Right forelimb (tissue), 1 donor: ENCODE measurements around the gene OR9K2.
"Not testable (repeated sequence)": the region's sequence is repeated elsewhere in the genome, so short reads cannot be mapped to it uniquely, and the experiment has no call there.

Source experiments
- DNase-seq: peaks from one replicate; pipeline ENCODE4 v3.0.0-alpha.2; 2018

OR9K2 gene

GRCh38 chr12:55126106-55126505 is at the start of gene OR9K2:
TSS of gene OR9K2 (plus strand) at chr12:55126406. CDS start at chr12:55129835, 3,429 bp downstream.
- no peak for DNase-seq

DNA sequence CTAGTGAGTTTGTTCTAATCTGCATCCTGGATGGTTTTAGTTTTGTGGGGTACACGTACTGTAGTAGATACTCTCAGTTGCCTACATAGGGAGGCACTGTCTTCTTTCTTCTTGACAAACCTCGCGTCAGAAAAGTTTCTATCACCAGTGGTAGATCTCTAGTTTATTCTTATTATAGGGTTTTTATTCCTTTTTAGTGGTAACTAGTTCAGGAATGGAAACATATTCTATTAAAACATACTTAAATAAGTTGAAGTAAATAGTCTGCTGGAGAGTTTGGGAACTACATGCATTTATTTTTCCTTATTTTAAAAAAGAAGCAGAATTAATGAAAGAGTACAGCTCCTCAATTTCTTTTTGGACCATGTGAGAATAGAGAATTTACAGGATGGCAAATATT is 33.6 kb upstream of the OR9K2 start:
- DNase-seq = no peak

DNA sequence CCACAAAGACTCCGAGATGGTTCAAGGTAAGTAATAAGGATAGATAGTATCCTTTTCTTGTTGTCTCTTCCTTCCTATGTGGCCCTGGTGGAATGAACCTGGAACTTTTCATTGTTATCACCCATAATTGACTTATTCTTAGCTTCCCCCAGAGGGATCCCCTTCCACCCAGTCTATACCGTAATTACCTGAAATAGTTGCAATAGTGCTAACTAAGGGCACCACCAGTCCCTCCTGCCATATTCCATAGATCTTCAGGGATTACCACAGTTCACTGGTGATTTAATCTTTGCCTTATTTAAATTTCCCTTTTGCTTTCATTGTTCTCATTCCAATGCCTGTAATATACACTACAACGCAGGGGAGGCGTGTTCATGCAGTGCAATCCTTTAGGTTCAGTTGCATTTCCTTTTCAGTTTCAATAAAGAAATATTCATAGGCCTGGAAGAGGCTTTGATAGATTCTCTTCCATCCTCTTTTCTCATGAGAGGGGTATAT is 13.8 kb upstream of the OR9K2 start:
- no peak for DNase-seq

DNA sequence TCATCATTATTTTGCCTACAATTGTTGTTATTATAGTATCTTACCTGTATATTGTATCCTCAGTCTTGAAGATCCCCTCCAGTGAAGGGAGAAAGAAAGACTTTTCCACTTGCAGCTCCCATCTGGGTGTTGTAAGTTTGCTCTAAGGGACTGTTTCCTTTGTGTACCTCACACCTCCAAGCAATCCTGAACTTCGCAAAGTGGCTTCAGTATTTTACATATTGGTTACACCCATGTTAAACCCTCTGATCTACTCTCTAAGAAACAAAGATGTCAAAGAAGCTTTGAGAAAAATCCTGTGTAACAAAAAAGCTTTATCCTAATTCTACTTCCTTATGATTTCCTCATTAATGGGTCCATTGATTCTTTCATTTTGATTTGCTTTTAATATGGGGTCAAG is 10.1 kb upstream of the OR9K2 start:
- no peak for DNase-seq

DNA sequence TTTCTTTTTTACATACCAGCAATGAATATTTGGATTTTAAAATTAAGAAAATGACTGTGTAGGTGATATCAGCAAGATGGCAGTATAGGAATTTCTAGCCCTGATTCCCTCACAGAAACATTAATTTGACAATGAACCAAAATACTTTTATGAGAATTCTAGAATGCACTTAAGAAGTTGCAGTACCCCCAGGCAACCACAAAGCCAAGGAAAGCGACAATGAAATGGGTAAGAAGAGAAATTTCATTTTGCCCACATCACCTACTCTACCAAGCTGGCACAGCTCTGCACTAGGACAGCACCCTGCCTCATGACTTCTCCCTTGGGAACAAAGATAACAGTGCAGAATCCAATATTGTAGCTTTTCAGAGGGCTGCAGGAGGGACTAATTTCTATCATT is 6.6 kb downstream of the OR9K2 start:
- no peak for DNase-seq

GRCh38 chr12:55142669-55143565 is 16.7 kb downstream of the OR9K2 start:
- peak; percentile 55 for DNase-seq

DNA sequence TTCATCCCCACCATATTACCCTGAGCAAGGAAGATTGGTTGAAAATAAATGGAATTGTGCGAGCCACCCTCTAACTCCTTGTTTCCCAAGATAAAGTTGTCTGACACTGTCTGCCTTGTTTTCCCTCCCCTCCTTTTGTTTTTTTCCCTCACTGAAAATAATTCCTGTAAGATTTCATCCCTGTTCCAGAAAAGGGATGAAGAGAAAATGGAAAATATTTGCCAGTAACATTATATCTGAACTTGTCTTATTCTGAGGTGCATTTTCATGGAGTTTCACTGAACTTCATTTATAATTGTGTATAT is 17.3 kb downstream of the OR9K2 start:
- no peak for DNase-seq

GRCh38 chr12:55167010-55167640 is 40.9 kb downstream of the OR9K2 start:
- DNase-seq = not testable (repeated sequence)

DNA sequence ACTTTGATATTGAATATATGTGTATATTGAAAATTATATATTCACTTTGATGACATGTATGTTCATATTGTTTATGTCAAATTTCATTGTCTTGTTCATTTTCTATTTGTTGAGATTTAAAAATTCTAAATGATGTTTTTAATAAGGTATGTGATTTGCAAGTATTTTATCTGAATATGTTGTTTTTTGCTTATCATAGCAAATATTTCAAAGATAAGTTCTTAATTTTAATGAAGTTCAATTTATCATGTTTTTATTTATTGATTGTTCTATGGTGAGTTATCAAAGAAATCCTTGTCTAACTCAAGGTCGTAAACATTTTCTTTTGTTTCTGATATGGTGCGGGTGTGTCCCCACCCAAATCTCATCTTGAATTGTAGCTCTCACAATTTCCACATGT is 45.2 kb downstream of the OR9K2 start:
- DNase-seq = no peak

DNA sequence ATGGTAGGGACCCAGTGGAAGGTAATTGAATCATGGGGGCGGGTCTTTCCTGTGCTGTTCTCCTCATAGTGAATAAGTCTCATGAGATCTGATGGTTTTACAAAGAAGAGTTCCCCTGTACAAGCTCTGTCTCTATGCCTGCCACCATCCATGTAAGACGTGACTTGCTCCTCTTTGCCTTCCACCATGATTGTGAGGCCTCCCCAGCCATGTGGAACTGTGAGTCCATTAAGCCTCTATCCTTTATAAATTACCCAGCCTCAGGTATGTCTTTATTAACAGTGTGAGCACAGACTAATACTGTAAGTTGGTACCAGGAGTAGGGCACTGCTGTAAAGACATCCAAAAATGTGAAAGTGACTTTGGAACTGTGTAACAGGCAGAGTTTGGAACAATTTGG is 45.6 kb downstream of the OR9K2 start:
- DNase-seq = not testable (repeated sequence)

DNA sequence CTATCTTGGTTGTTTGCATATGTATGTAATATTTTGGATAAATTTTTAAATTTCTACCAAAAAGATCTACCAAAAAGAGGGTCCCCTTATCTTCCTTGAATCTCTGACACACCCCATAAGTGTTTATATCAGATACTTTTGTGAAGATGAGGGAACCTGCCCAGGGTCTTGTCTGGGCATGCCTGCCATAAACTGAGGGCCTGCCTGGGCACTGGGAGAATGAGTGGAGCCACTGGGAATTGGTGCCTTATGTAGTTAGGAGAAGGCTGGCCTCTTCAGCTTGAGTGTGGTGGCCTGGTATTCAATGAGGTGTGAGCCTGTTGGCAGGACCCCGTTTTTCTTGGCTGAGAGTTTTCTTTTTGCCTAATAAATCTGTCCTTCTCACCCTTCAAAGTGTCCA is 46.5 kb downstream of the OR9K2 start:
- no peak for DNase-seq

GRCh38 chr12:55173456-55173855 is 47.2 kb downstream of the OR9K2 start:
- no peak for DNase-seq
